Measurements from ENCODE around the gene PRSS16. TPM values are rescaled to one million over a fixed set of nuclear protein-coding genes. Genes with fewer than 3 reads are reported as not detected.
A peak's percentile ranks its signal among the peaks of the same experiment; 100 is the strongest.

The PRSS16 gene
- total RNA-seq, 1 donor = not detected

- H3K4me3 ChIP-seq (ENCODE audit: low read depth, low read length) = no peak overlapping the region
- no peak for TF ChIP-seq CTCF (IDR thresholded peaks at IDR 0.05; ENCODE audit: insufficient read depth, low read depth, low read length)
- peak; percentile 45 for DNase-seq (ENCODE audit: low read depth)
These were observed 46.1 kb downstream of the PRSS16 start for GRCh38 chr6:27293436-27294098.

- TF ChIP-seq CTCF (IDR thresholded peaks at IDR 0.05; ENCODE audit: insufficient read depth, low read depth, low read length) = no peak
- H3K4me3 ChIP-seq (ENCODE audit: low read depth, low read length) = no peak overlapping the region
- DNase-seq (ENCODE audit: low read depth) = no peak
These were observed 46.9 kb downstream of the PRSS16 start for GRCh38 chr6:27294409-27294808.

GRCh38 chr6:27295301-27296079, 48.0 kb downstream of the PRSS16 start:
- no peak for TF ChIP-seq CTCF (IDR thresholded peaks at IDR 0.05; ENCODE audit: insufficient read depth, low read depth, low read length)
- H3K4me3 ChIP-seq (ENCODE audit: low read depth, low read length) = peak overlapping the region; percentile 57
- peak; percentile 48 for DNase-seq (ENCODE audit: low read depth)

- no peak for TF ChIP-seq CTCF (IDR thresholded peaks at IDR 0.05; ENCODE audit: insufficient read depth, low read depth, low read length)
- H3K4me3 ChIP-seq (ENCODE audit: low read depth, low read length) = peak overlapping the region; percentile 57
- DNase-seq (ENCODE audit: low read depth) = no peak
These were observed 48.7 kb downstream of the PRSS16 start for GRCh38 chr6:27296106-27296783.

- peak overlapping the region; percentile 0 for H3K4me3 ChIP-seq (ENCODE audit: low read depth, low read length)
- no peak for TF ChIP-seq CTCF (IDR thresholded peaks at IDR 0.05; ENCODE audit: insufficient read depth, low read depth, low read length)
- no peak for DNase-seq (ENCODE audit: low read depth)
These were observed 50.0 kb downstream of the PRSS16 start for GRCh38 chr6:27297484-27297856.

- no peak for TF ChIP-seq CTCF (IDR thresholded peaks at IDR 0.05; ENCODE audit: insufficient read depth, low read depth, low read length)
- peak overlapping the region; percentile 0 for H3K4me3 ChIP-seq (ENCODE audit: low read depth, low read length)
These were observed 50.6 kb downstream of the PRSS16 start for GRCh38 chr6:27297857-27298730.

More at GRCh38 chr6:27297857-27298730, 50.6 kb downstream of the PRSS16 start:
- peak; percentile 44 for DNase-seq (ENCODE audit: low read depth)

All from fibroblast of villous mesenchyme (primary cell).